GM19025 (cell line): ENCODE results near the gene BMP10.

Source experiments
- ATAC-seq: cut with Tn5 transposase; IDR thresholded peaks from one replicate; pipeline ENCODE4 v1.9.1; 2021; ENCODE audit warnings: mild to moderate bottlenecking, low read depth, moderate library complexity; ENCODE audit not compliant: unreplicated experiment

BMP10 gene

DNA sequence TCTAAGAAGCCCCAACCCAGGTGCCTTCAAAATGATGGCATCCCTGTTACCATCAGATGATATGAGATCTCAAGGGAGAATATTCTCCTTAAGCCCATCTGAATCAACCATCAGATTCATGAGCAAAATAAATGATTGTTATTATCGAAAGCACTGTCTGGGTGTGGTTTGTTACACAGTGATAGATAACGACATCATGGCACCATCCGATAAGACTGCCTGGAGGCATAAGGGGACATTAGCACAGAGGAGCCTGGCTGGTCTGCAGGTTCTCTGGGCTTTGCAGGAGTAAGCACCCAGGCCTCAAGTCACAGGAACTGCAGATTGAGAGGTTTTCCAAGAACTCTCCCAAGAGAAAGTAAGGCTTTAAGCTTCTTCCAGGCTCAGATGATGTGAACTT is 15.6 kb downstream of the BMP10 start:
- no peak for ATAC-seq

DNA sequence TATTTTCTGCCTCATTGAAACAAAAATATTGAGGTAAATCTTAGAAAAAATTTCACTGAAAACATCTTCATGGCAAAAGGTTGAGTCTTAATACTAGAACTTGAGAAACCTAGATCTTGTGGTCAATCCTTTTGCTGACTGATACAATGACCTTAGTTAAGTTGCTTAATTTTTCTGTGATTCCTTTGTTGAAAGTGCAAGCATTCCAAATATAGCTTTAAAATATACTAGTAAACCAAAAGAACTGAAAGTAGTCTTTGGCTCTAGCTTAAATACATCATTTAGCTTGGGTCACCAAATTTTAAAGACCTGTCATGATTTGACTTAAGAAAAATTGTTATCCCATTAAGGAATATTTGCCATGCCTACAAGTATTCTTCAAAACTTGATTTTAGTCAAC is 16.7 kb downstream of the BMP10 start:
- no peak for ATAC-seq

DNA sequence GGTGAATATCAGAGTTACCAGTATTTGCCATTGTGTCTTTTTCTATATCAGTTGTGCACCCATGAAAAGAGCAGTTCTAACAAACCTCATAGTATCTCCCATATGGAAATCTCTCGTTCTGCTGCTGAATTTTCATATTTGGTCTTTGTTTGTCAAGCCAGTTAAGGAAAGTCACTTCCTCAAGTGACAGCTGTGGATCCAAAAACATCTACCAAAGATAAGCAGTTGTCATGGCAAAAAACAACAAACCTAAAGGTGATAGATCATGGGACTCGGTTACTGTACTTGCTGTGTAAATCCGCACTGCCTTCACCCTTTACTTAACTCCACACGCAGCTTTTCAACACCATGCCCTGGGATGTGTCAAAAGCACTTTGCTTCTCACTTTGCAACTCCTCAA is 17.3 kb downstream of the BMP10 start:
- ATAC-seq = no peak

DNA sequence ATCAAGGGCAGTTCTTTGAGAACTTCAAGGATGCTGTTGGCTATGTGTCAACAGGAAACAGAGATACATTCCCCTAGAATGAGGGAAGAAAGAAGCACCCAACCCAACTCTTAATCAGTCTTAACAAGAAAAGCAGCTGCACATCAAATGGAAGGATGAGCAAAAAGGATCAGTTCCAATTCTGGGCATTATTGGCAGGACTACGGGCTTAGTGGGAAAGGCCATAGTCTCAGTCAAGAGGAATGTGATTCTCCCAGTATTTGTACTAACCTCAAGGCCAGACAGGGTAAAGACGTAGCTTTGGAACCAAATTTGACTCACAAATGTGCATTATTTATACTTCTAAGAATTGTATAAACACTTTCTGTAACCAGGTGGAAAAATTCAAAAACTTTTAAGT is 18.2 kb downstream of the BMP10 start:
- ATAC-seq = no peak

DNA sequence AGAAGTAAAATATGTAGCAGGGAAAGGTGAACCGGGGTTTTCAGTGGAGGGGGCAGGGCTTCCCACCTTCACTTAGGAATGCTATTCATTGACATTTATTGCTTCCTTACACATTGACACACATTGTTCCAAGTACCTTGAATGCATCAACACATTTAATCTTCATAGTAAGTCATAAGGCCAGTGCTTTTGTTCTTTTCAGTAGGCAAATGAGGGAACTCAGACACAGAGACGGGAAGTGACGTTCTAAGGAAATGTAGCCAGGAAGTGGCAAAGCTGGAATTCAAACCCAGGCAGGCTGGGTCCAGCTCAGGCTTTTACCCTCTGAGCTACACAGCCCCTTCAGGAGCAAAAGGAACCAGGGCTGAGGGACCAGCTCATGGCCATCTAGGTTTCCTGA is 20.7 kb downstream of the BMP10 start:
- ATAC-seq = no peak

DNA sequence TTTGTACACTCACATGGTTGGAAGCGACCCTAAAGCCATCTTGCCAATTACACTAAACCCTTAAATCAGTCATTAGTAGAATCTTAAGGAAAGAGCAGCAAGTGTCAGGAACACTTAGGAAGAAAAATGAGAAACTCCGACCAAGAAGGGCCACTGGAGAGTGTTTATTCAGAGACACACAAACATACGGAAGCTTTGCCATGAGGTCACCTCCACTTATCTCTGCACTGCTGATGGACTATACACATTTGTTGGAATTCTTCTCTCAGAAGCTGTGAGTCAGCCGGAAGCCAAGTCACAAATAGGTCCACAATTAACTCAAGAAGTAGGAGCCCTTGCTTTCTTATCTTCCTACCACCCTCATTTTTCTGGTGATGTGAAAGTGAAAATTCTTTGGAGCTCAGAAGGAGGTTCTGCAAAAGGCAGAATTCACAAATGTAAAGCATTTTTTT is 21.6 kb downstream of the BMP10 start:
- no peak for ATAC-seq

DNA sequence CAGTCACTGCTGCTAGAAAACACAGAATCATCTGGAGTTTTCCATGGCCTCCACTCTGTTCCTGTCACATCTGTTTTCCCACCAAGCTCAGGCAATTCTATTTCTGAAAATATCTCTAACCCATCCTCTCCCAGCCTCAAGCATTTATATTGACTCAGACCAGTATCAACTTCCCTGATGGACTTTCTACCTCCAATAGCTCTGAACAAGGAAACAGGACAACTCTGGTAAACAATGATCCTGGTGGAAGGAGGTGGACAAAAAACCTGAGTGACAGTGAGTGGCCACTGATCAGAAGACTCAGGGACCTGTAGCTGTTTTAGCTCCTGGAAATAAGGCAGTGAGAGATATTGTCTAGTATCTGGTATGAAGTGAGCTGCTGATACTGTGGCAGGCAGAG is 23.4 kb downstream of the BMP10 start:
- ATAC-seq = no peak

DNA sequence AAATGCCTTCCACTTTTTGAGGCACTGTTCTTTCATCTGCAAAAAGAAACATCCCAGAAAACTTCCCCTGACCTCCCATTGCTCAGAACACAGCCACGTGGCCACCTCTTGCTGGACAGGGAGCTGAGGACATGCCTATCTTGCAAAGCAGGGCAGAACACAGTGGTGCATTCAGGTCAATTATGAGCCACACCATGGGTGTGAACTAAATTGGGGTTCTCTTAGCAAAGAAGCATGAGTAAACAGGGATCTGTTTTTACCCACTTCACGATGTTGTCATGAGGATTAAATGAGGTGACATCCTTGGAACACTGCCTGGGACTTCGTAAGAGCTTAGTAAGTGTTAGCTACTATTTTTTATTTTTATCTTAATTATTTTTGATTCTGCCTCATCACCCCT is 25.1 kb downstream of the BMP10 start:
- no peak for ATAC-seq

DNA sequence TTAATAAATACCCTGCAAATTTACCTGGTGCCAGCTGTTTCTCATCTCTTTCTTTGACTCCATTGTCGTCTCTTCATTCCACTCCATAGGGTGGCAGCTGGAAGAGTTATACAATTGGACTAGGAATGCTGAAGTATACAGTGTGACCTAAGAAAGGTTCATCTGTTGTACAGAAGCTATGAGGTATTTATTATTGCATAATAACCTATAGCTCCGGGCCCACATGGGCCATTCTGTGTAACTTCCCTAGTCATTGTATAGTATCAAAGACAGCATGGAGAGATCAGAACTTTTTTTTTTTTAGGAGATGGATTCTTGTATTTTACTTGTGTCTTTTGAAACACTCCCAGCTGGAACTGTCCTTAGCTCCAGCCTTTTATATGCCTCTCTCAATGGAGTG is 26.2 kb downstream of the BMP10 start:
- no peak for ATAC-seq

DNA sequence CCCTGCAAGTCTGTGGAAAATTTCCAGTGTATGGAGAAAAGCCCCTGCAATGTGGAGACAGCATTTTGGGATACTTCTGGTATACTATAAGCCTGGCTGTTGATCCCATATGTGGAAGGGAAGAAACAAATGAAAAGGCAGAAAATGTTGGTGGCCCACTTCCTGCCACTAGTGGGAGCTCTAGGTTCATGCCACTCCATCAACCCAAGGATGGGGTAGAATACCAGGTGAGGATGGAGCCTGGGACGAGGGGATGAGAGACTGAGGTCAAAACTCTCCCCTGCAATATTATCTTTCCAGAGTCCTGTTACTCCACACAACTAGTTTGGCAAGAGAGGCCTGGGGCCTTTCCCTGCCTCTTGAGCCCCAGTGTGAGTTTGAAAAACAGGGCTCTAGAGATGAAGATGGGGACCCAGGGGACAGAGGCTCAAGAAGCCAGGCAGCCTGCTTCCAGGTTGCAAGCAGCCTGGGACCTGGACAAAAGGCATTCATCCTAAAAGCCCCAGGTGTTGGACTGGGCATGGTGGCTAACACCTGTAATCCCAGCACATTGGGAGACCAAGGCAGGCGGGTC is 31.9 kb downstream of the BMP10 start:
- ATAC-seq = no peak

DNA sequence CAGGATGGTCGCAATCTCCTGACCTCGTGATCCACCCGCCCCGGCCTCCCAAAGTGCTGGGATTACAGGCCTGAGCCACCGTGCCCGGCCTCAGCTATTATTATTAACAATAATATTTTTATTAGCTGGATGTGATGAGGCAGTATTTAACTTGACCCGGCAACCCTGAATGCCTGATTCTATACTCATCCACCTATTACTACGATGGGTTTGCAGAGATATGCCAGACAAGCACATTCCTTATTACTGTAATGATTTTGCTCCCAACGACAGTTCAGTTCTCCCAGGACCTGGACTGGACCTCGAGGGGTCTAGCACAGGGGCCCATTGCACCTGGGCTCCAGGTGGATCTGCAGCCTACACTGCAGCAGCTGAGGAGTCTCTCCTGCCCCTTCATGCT is 32.6 kb downstream of the BMP10 start:
- no peak for ATAC-seq

DNA sequence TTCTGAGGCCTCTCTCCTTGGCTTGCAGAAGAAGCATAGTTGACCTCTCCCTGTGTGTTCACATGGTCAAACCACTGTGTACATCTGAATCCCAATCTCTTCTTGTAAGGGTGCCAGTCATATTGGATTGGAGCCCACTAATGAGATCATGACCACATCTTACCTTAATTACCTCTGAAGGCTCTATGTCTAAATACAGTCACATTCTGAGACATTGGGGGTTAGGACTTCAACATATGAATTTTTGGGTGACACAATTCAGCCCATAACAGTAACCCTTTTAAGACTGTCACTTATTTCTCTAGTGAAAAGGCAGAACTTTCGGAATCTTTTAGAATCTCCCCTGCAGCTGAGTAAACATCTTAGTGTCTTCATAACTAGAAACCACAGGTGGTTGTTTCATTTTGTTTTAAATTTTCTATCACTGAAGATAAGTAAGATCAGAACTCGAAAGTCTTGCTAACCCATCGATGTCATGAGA is 33.3 kb downstream of the BMP10 start:
- peak; percentile 77 for ATAC-seq

DNA sequence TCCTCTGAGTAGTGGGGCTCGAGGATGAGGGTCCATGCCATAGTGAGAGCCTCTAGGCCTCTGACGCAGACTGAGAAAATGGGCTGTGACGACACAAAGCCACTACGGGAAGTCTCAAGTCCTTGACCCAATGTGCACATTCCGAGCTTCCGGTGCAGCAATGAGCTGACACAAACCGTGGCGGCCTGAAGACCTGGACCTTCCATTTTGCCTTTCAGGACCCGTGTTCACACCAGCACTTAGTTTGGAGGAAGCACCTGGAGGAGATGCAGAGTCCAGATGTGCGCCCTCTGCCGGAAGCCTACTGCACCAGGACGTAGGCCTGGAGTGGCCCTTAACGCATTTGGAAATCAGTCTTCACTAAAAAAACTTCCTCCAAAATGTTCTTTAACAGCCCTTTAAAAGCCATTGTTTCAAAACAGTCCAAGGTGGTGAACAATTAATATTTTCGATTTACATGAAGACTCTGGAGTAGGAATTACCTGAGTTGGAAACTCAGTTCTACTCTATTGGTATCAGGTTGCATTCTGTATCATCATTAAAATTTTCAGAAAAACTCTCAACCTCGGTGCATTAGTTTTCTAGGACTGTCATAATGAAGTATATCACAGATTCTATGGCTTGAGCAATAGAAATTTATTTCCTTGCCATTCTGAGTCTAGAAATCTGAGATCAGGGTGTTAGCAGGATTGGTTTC is 33.9 kb downstream of the BMP10 start:
- ATAC-seq = no peak

DNA sequence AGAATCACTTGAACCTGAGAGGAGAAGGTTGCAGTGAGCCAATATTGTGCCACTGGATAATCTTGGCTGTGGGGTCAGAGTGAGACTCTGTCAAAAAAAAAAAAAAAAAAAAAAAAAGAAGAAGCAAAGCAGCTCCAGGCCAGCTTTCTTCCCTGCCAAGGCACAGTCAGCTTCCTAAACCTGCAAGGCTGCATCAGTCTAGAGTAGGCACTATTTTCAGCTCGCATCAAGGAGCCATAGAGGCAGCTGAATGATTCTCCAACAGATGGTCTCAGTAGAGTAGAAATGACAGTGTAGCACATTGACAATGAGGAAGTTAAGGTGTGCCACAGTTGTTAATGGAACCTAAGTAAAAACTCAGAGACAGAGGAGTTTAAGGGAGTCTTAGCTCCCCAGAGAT is 35.6 kb downstream of the BMP10 start:
- no peak for ATAC-seq

DNA sequence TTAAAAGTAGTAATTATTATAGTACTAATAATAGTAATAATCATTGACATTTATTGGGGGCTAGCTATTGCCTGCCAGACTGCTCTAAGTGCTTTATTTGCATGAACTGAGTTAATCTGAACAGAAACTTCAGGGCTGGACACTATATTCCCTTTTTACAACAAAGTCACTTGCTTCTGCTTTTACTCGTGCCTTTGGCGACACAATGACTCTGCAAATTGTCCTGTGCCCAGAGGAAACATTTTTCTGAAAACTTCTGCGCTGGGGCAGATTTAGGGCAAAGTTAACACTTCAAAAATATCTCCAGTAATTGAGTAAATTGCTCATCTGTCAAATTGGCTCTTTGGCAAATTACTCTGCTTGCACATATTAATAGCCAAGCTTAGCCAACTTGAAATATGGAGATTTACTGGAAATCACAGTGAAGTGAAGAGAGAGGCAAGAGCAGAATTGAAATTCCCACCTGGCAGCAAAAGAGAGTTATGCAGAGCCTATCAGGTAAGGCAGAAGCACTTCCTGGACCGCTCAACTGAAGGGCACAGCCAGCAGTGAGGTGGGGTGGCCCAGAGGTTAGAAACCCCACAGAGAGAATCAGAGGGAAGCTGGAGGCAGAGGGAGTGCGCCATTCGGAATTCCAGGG is 36.3 kb downstream of the BMP10 start:
- no peak for ATAC-seq

DNA sequence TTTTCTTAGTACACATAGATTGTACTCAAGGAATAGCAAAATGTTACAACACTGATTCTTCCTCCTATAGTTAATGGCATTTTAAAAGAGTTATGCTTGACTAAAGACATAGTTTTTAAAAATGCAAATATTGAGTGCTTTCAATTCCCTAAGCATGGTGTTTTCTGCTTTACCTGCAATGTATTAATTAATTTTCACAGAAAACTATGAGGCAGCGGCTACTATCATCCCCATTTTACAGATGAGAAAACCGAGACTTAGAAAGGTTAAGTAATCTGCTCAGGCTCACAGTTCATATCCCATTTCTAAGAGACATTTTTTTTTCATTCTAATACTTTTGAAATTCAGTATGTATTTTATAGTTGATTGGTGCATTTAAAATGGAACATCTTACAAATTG is 38.0 kb downstream of the BMP10 start:
- no peak for ATAC-seq

DNA sequence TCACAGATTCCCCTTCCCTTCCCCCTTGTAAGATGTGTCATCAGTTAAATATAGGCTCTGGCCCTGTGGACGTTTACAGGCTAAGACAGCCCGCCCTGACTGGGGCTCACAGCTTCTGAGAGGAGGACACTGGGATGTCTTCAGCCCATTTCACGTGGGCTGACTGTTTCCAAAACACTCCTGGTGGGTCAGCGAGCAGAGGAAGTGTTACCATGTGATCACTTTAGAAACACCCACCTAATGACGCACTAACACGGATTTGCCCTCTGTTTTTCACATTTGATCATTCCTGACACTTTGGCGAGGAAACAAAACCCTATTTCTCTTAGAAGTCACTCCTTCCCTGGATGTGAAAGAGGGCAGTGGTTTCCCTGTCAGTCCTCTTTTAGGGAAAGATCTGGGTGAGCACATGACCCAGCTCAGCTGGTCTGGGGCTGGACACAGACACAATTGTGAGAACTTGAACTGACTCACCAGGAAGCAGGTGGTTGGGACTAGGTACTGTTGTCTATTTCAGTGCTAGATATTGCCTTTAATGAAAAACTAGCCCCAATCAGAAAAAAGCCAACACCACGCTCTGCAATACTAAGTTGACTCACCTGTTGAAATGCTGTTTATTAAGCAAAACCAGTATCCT is 38.8 kb downstream of the BMP10 start:
- ATAC-seq = peak; percentile 73

DNA sequence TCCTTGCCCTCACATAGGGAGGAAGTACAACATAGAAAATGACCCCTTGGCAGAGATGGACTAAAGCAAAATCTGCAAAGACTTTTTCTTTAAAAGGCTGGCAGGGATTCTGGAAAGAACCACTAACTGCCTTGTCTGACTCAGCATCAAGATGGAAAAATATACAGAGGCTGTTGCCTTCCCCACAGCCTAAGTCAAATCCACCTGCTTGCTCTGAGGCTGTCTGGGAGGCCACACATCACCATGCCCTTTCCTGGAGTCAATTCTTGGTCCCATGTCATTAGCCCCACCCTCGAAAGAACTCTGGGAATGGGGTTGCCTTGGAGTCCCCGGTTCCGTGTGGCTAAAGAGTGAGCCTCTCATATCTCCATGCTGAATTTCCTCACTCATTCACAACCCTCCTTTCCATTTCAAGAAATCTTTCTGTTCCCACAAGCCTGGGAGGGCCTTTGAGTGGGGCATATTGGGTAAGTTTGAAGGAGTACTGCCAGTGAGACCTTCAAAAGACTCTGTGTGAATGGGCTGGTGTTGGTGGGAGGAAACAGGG is 39.4 kb downstream of the BMP10 start:
- ATAC-seq = no peak

DNA sequence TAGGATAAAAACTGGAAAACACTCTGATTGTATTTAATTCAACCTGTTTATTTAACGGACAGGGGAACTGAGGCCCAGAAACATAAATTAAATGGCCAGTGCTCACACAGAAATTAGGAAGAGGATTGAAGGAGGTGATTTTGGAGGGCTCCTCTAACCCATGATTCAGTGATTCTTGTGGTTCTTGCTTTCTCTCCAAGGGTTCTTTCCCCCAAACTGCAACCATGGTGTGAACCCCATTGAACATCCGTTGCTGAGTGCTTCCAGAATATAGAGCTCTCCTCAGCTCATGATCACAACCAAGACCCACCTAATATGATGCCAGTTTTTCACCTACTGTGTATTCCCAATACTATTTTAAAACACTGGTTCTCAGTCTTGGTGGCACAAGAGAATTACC is 41.4 kb downstream of the BMP10 start:
- ATAC-seq = no peak

DNA sequence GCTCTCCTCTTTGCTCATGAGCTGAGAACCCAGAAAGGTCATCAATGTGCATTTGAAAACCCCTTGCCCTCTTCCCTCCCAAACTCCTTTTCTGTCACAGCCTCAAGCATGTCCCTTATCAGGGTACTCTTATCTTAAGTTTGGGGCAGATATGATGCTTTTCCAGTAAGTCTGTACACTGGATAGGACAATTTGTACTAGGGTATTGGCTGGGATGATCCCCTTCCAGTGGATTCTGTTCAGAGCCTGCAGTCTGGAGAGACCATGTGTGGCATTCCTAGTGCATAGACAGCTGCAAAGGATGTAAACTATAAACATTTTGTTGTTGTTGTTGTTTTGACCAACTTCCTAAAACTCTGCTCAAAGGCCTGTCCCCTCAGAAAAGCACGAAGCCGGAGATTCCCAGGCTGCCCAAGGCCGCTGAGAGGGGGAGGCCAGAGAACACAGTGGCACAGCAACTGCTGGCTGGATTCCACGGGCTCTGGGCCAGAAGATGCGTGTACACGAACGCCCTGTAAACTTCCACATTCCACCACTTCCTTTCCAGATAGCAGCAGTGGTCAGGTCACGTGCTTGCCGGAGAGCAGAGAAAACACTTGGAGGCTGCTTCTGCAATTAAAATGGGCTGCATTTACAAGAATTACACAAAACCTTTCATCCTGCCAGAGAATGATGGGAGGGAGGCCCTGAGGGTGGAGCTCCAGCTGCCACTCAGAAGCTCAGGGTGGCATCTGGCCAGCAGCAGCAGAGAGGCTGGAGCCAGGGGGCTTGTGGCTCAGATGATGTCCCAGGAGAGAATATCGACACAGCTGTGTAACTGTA is 42.1 kb downstream of the BMP10 start:
- no peak for ATAC-seq
